Right hindlimb (tissue), 1 donor: ENCODE data around the gene OR10P1.
"Not testable (repeated sequence)": the region's sequence is repeated elsewhere in the genome, so short reads cannot be mapped to it uniquely, and the experiment has no call there.

ENCODE experiments used
- DNase-seq: peaks from one replicate; pipeline ENCODE4 v3.0.0-alpha.2; 2018

The OR10P1 gene, protein sequence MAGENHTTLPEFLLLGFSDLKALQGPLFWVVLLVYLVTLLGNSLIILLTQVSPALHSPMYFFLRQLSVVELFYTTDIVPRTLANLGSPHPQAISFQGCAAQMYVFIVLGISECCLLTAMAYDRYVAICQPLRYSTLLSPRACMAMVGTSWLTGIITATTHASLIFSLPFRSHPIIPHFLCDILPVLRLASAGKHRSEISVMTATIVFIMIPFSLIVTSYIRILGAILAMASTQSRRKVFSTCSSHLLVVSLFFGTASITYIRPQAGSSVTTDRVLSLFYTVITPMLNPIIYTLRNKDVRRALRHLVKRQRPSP

DNA sequence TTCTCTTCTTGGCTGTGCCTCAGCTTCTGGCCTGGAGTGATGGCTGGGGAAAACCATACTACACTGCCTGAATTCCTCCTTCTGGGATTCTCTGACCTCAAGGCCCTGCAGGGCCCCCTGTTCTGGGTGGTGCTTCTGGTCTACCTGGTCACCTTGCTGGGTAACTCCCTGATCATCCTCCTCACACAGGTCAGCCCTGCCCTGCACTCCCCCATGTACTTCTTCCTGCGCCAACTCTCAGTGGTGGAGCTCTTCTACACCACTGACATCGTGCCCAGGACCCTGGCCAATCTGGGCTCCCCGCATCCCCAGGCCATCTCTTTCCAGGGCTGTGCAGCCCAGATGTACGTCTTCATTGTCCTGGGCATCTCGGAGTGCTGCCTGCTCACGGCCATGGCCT lies at the start of gene OR10P1:
TSS of gene OR10P1 (plus strand) at position 40 of the 400 bp plus-strand sequence. CDS start at position 40, 0 bp downstream.
- no peak for DNase-seq

GRCh38 chr12:55590152-55590551 lies 46.5 kb upstream of the OR10P1 start:
- DNase-seq = not testable (repeated sequence)

DNA sequence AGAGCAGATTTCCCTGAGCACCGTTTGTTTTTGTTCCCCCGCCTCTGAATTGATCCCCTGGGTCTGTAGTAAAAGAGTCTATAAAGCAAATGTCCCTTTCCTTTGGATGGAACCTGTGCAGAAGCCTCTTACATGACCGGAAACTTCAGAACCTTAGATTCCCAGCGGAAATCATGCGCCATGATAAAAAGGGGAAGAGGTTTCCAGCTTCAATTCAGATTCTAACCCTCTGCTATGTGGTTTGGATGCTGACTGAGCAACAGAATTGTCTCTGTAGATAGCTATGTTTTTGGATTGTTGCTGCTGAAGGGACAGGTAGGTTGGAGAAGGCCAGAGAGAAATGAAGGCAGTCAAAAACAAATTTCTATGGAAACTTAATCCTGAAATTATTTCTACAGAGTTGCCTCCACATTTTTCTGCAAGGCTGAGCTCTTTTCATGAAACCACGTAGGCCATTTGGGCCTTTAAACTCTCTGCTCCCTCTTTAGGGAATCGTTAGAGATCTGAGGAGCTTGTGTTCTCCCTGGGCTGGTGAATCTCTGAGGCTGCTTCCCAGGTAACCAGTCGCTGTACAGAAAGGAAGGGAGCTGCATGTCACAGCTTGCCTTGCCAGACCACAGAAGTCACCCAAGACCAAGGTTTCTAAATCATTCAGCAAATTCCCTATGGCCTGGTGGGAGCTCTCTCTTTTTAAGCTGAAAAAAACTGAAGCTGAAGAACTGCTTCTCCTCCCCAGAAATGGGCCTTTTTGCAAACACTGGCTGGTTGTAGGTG lies 28.7 kb upstream of the OR10P1 start:
- no peak for DNase-seq

GRCh38 chr12:55610598-55610997 lies 26.1 kb upstream of the OR10P1 start:
- no peak for DNase-seq

GRCh38 chr12:55612646-55613045 lies 24.0 kb upstream of the OR10P1 start:
- DNase-seq = no peak

DNA sequence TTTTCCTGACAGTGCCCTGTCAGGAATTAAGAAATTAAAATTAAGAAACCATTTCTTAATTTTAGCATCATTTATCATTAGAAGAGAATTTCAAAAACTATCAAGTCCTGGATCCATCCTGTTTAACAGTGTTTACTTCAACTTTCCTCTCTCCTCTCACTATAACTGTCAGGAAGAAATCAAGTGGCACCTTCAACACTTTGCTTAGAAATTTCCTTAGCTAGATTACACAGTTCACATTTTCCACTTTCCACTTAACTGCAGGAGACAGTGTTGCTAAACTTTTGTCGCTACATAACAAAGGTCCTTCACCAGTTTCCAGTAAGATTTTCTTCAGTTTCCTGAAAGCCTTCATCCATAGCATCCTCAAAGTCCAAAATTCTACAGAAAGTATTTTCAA lies 21.9 kb upstream of the OR10P1 start:
- no peak for DNase-seq

GRCh38 chr12:55619354-55620138 lies 17.1 kb upstream of the OR10P1 start:
- peak; percentile 45 for DNase-seq

DNA sequence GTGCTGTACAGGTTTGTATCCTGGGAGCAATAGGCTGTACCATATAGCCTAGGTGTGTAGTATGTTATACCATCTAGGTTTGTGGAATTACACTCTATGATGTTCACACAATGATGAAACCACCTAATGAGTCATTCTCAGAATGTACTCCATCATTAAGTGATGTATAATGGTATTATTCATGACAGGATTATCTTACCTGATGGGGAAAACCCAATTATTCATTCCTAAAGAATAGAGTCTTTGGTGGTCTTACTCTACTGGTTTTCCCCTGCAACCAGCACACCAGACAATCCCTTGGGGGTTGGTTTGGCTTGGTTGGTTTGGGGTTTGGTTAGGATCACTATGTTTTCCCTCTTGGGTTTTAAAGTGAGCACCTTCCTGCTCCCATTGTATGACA lies 12.6 kb upstream of the OR10P1 start:
- no peak for DNase-seq

GRCh38 chr12:55626154-55626553 lies 10.5 kb upstream of the OR10P1 start:
- DNase-seq = no peak

DNA sequence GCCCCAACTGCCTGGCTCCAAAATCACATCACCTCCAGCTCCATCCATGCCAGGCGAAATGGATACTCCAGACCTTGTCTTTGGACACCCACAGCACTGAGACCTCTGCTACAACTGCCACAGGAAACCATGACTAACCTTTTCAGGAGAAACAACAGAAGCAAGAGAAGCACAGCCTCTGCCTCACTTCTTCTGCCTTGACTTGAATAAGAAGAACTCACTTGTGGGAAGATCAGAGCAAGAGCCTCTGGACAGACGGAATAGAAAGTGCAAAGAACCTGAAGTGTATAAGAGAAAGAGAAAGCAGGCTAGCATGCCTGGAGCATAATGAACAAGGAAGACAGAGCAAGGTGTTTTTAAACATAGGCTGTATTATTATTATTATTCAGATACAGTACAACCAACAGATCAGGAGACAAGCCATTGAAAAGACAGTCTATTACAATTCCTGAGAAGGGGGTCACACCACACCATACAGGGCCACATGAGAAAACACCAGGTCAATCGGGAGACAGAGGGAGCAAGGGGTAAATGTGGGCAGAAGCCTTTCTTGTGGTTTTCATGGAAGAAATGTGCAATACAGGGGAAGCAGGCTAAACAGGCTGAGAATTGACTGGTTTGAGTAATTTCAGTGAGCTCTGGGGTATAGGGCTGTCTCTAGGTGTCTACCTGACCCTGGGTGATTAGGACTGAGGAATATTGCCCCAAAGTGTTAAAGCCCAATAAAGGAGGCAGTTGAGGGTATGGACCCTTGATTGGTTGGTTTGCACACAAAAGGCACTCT lies 7.4 kb upstream of the OR10P1 start:
- no peak for DNase-seq

GRCh38 chr12:55631056-55631455 lies 5.6 kb upstream of the OR10P1 start:
- no peak for DNase-seq

DNA sequence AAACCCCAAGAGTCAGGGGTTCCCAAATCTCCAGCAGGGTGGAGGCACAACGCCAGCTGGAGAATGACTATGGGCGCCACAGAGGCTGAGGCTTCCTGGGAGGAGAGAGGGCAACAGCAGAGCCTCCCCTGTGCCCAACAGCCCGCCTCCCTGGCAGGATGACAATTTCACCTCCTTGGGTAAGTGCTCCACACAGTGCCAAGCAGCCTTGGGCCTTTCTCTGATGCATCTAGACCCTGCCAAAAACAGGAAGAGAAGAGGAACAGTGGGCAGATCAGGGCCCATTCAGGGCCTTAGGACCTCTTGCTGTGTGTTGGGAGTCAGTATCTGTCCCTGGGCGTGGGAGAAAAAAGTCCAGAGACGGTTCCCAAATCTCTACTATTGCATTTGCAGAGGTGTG lies 5.0 kb upstream of the OR10P1 start:
- DNase-seq = no peak

GRCh38 chr12:55633151-55633550 lies 3.5 kb upstream of the OR10P1 start:
- DNase-seq = no peak

DNA sequence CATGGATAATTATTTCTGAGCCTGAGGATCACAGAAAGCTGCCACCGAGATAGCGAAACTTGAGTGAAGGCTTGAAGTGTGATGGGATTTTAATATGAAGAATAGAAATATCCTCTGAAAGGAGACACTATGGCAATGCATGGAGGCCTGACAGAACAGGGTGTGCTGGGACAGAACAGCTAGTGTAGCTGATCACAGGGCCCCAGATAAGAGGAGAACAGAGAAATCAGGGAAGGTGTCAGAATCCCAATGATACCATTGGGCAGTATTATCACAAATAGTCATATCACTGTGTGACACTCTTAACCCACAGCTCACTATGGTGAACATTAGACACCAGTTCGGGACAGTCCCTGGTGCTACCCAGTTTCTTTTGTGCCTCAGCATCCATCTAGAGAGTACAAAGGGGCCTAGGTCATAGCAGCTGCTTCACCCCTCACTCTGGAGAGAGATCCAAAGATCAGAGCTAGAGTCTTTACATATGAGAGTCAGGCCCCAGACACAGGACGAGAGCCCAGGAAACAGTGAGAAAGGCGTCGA lies 506 bp upstream of the OR10P1 start:
- no peak for DNase-seq

DNA sequence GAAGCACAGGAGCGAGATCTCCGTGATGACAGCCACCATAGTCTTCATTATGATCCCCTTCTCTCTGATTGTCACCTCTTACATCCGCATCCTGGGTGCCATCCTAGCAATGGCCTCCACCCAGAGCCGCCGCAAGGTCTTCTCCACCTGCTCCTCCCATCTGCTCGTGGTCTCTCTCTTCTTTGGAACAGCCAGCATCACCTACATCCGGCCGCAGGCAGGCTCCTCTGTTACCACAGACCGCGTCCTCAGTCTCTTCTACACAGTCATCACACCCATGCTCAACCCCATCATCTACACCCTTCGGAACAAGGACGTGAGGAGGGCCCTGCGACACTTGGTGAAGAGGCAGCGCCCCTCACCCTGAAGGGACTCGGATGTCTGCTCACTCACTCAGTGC lies 775 bp downstream of the OR10P1 start:
- DNase-seq = no peak

- no peak for DNase-seq
Measured at GRCh38 chr12:55641595-55641994, 4.9 kb downstream of the OR10P1 start.

DNA sequence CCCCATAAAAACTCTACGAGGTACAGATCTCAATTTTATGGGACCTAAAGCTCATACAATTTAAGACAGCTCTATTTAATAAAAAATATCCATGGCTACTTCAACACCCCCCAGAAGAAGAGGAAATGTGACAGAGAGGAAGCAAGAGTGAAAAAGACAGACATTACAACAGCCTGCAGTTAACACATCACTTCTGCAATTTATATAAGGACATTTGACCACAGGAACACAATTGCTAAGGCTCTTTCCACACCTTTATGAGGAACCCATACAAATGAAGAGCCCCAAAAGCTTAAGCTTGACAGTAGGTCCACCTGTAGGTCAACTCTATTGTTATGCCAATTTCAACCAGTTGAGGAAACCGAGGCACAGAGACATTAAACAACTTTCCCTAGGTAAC lies 5.6 kb downstream of the OR10P1 start:
- DNase-seq = no peak

DNA sequence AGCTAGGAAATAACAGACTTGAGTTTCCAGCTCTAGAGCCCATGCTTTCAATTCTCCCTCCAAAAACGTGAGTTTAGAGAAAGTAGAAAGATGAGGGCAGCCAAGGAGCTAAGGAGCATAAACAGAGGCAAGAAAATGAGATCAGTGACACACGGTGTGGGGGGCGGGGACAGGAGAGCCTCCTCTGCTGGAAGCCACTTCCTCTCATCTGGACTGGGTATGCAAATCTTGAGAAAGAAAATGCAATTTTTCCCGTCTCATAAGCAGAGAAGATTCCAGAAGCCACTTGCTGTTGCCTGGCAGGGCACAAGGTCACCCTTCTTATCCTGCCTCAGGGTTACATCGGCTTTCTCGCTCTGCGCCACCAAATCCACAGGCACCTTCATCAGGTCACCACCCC lies 6.0 kb downstream of the OR10P1 start:
- no peak for DNase-seq

- DNase-seq = no peak
Measured at GRCh38 chr12:55644591-55644990, 7.9 kb downstream of the OR10P1 start.

GRCh38 chr12:55647027-55647426 lies 10.3 kb downstream of the OR10P1 start:
- DNase-seq = no peak

- DNase-seq = not testable (repeated sequence)
Measured at GRCh38 chr12:55650620-55651298, 14.1 kb downstream of the OR10P1 start.

DNA sequence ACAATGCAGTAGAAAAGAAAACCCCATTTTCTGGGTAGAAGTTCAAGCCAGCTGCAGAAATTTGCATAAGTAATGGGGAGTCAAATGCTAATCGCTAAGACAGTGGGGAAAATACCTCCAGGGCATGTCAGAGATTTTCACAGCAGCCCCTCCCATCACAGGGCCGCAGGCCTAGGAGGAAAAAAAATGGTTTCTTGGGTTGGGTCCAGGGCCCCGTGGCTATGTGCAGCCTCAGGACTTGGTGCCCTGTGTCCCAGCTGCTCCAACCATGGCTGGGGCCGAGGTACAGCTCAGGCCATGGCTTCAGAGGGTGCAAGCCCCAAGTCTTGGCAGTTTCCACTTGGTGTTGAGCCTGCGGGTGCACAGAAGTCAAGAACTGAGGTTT lies 14.6 kb downstream of the OR10P1 start:
- DNase-seq = no peak
